ENCODE measurements around the gene TDRD10. TPM values are rescaled to one million over a fixed set of nuclear protein-coding genes. Genes with fewer than 3 reads are reported as not detected.

The TDRD10 gene
- total RNA-seq, 1 experiment from 2014 or later, result not detected

GRCh38 chr1:154571964-154572288 is 69.9 kb downstream of the TDRD10 start:
- H3K4me3 ChIP-seq, result no peak overlapping the region
- no peaks in the 10 kb centered on the region for H3K9me2 ChIP-seq (ENCODE audit: insufficient read depth)
- H3K9me3 ChIP-seq (ENCODE audit: insufficient read depth, low read depth), result no peaks in the 10 kb centered on the region
- DNase-seq, result no peak
- H3K27ac ChIP-seq, result no peak overlapping the region
- no peak for TF ChIP-seq EZH2 (IDR thresholded peaks at IDR 0.05; ENCODE audit: low read depth)
- no peak for TF ChIP-seq CTCF (conservative IDR thresholded peaks at IDR 0.05)
- H3K79me2 ChIP-seq (ENCODE audit: low read depth), result no peaks in the 10 kb centered on the region
- ChIA-PET POLR2A (ENCODE audit: unreplicated experiment) (no interaction called here), CTCF (no interaction called here)
- no TSS peak for BruUV-seq (replicated peaks)
- H3K4me1 ChIP-seq (replicated peaks; ENCODE audit: insufficient read depth), result no peaks in the 10 kb centered on the region
- intact Hi-C loops (cut with micrococcal nuclease; ENCODE audit: unreplicated experiment), result no loop called here
- H3K36me3 ChIP-seq (ENCODE audit: low read depth), result no peaks in the 10 kb centered on the region
- no peak overlapping the region for H2AFZ ChIP-seq
- no peaks in the 10 kb centered on the region for H3F3A ChIP-seq (ENCODE audit: insufficient read depth, low read depth)
- no peaks in the 10 kb centered on the region for H4K20me1 ChIP-seq (ENCODE audit: insufficient read depth)
- H3K4me2 ChIP-seq, result no peak overlapping the region
- H3K27me3 ChIP-seq (ENCODE audit: insufficient read depth, low read depth), result peaks cover 70% of the 10 kb centered on the region

DNA sequence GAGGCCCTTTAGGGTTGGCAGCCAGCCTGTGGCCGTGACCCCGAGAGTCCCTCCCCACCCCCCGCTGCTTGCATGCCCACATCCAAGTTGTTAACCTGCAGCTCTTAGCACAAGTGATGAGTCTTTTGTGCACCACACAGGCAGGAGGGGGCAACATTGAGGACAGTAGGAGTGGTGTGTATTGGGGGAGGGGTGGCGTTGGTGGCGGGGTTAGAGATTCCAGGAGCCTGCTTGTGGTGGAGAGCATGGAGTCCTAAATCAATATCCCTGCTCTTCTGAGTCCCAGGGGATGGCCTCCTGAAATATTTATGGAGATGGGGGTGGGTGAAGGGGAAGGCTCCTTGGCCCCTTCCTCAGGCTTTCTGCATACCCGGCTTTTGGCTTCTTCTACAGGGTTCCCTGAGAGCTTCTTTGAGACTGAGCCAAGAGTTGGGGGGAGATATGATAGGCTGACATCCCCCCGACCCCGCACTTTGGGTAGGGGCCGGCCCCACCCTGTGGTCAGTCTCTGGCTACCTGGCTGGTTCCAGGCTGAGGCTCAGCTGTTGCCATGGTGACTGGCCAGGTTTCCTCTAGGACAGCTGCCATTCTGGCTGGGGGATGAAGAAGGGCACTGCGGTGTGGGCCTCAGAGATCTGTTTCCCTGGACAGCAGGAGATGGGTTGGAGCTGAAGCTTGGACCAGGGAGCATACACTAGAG is 70.6 kb downstream of the TDRD10 start:
- Histone ChIP-seq H3K27ac (no peak overlapping the region), H3K4me2 (no peak overlapping the region), H3K79me2 (ENCODE audit: low read depth) (no peaks in the 10 kb centered on the region), H3K36me3 (ENCODE audit: low read depth) (no peaks in the 10 kb centered on the region), H2AFZ (no peak overlapping the region), H3F3A (ENCODE audit: insufficient read depth, low read depth) (no peaks in the 10 kb centered on the region), H3K27me3 (ENCODE audit: insufficient read depth, low read depth) (peaks cover 63% of the 10 kb centered on the region), H4K20me1 (ENCODE audit: insufficient read depth) (no peaks in the 10 kb centered on the region), H3K9me2 (ENCODE audit: insufficient read depth) (no peaks in the 10 kb centered on the region), H3K9me3 (ENCODE audit: insufficient read depth, low read depth) (no peaks in the 10 kb centered on the region), H3K4me3 (no peak overlapping the region), H3K4me1 (replicated peaks; ENCODE audit: insufficient read depth) (no peaks in the 10 kb centered on the region)
- CTCF ChIA-PET, result no interaction called here
- no TSS peak for BruUV-seq (replicated peaks)
- intact Hi-C loops (cut with micrococcal nuclease; ENCODE audit: unreplicated experiment), result no loop called here
- DNase-seq, result no peak
- POLR2A ChIA-PET (ENCODE audit: unreplicated experiment), result no interaction called here
- TF ChIP-seq EZH2 (IDR thresholded peaks at IDR 0.05; ENCODE audit: low read depth), result no peak
- TF ChIP-seq CTCF (conservative IDR thresholded peaks at IDR 0.05), result no peak

DNA sequence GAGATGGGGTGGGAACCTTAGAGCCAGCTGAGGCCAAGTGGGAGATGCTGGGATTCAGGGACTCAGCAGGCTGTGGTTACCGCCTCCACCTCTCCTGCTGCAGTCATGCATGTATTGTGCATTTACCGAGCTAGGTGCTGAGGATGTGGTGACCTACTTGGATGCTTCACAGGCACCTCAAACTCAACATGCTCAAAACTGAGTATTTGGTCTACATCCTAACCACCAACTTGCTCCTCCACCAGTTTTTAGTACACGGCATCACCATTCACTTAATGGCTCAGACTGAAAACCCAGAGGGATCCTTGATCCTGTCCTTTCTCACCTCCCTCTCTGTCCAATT is 71.1 kb downstream of the TDRD10 start:
- H3K79me2 ChIP-seq (ENCODE audit: low read depth), result no peaks in the 10 kb centered on the region
- ChIA-PET POLR2A (ENCODE audit: unreplicated experiment) (no interaction called here), CTCF (no interaction called here)
- no peak overlapping the region for H2AFZ ChIP-seq
- no peaks in the 10 kb centered on the region for H4K20me1 ChIP-seq (ENCODE audit: insufficient read depth)
- TF ChIP-seq CTCF (conservative IDR thresholded peaks at IDR 0.05) (no peak), EZH2 (IDR thresholded peaks at IDR 0.05; ENCODE audit: low read depth) (no peak)
- H3K4me1 ChIP-seq (replicated peaks; ENCODE audit: insufficient read depth), result no peaks in the 10 kb centered on the region
- no peaks in the 10 kb centered on the region for H3F3A ChIP-seq (ENCODE audit: insufficient read depth, low read depth)
- no TSS peak for BruUV-seq (replicated peaks)
- H3K9me3 ChIP-seq (ENCODE audit: insufficient read depth, low read depth), result no peaks in the 10 kb centered on the region
- H3K4me2 ChIP-seq, result no peak overlapping the region
- no peaks in the 10 kb centered on the region for H3K36me3 ChIP-seq (ENCODE audit: low read depth)
- no peak overlapping the region for H3K27ac ChIP-seq
- H3K27me3 ChIP-seq (ENCODE audit: insufficient read depth, low read depth), result peaks cover 58% of the 10 kb centered on the region
- DNase-seq, result no peak
- H3K9me2 ChIP-seq (ENCODE audit: insufficient read depth), result no peaks in the 10 kb centered on the region
- no peak overlapping the region for H3K4me3 ChIP-seq
- intact Hi-C loops (cut with micrococcal nuclease; ENCODE audit: unreplicated experiment), result no loop called here
